NT2/D1 (cell line): ENCODE measurements around the gene BTK.

ENCODE experiments used
- YY1 ChIP-seq: IDR thresholded peaks from 2 replicates; pipeline ENCODE4 v1.6.1; 2011; ENCODE audit not compliant: insufficient read length, insufficient read depth
- ZNF274 ChIP-seq: IDR thresholded peaks from 2 replicates; pipeline ENCODE4 v1.6.1; 2011; ENCODE audit warnings: mild to moderate bottlenecking, low read depth, low read length

GRCh38 chrX:101365301-101365795 is 20.6 kb downstream of the BTK start:
- TF ChIP-seq YY1: no peak
- TF ChIP-seq ZNF274: no peak
